Erythroblast (primary cell): ENCODE results near the gene FUOM.

Source experiments
- GATA1 ChIP-seq: IDR thresholded peaks from 2 replicates; pipeline ENCODE4 v1.6.1; 2011; ENCODE audit warnings: low read depth, mild to moderate bottlenecking, control low read depth, low read length, moderate library complexity
- POLR2A ChIP-seq: IDR thresholded peaks from 2 replicates; pipeline ENCODE4 v1.6.1; 2011; ENCODE audit warnings: mild to moderate bottlenecking, low read length

GRCh38 chr10:133353202-133353959 lies 4.4 kb downstream of the FUOM start:
- TF ChIP-seq POLR2A (no peak), GATA1 (no peak)
